GM23338 (cell line): ENCODE results near the gene SLC6A8. TPM values are rescaled to one million over a fixed set of nuclear protein-coding genes. Genes with fewer than 3 reads are reported as not detected.

ENCODE experiments used
- ATAC-seq: fragments of 200-7000 bp; cut with Tn5 transposase; 3 replicates; pipeline ENCODE4 v1.9.1; 2020
- DNase-seq: peaks from one replicate; pipeline ENCODE4 v3.0.0-alpha.2; 2015; ENCODE audit warnings: low spot score
- H2AFZ ChIP-seq: fragments of 200-600 bp; sonication (generic); 2 replicates; pipeline ENCODE4 v1.8.0; 2016; ENCODE audit warnings: antibody characterized with exemption, mild to moderate bottlenecking, moderate library complexity
- H3F3A ChIP-seq: fragments of 200-600 bp; sonication (generic); replicated peaks from 2 replicates; pipeline ENCODE4 v1.8.0; 2017; ENCODE audit warnings: antibody characterized with exemption, mixed run types, low read depth
- H3K27ac ChIP-seq: fragments of 200-600 bp; sonication (generic); 2 replicates; pipeline ENCODE4 v1.6.1; 2016; ENCODE audit warnings: low read depth
- H3K27me3 ChIP-seq: fragments of 200-600 bp; sonication (generic); 2 replicates; pipeline ENCODE4 v1.8.0; 2016; ENCODE audit warnings: mild to moderate bottlenecking, mixed run types, moderate library complexity; ENCODE audit not compliant: insufficient read depth
- H3K36me3 ChIP-seq: fragments of 200-600 bp; sonication (generic); 2 replicates; pipeline ENCODE4 v1.8.0; 2016; ENCODE audit warnings: mild to moderate bottlenecking; ENCODE audit not compliant: insufficient read depth
- H3K4me1 ChIP-seq: fragments of 200-600 bp; sonication (generic); 2 replicates; pipeline ENCODE4 v1.8.0; 2016; ENCODE audit warnings: mild to moderate bottlenecking, moderate library complexity; ENCODE audit not compliant: insufficient read depth
- H3K4me2 ChIP-seq: fragments of 200-600 bp; sonication (generic); 2 replicates; pipeline ENCODE4 v1.7.1; 2017; ENCODE audit warnings: mixed run types
- H3K4me3 ChIP-seq: fragments of 200-600 bp; sonication (generic); 2 replicates; pipeline ENCODE4 v1.6.1; 2016; ENCODE audit warnings: mixed run types
- H3K79me2 ChIP-seq: fragments of 200-600 bp; sonication (generic); replicated peaks from 2 replicates; pipeline ENCODE4 v1.8.0; 2017; ENCODE audit warnings: mild to moderate bottlenecking; ENCODE audit not compliant: insufficient read depth
- H3K9me2 ChIP-seq: fragments of 200-600 bp; sonication (generic); 2 replicates; pipeline ENCODE4 v1.8.0; 2017; ENCODE audit not compliant: insufficient read depth
- H4K20me1 ChIP-seq: fragments of 200-600 bp; sonication (generic); replicated peaks from 2 replicates; pipeline ENCODE4 v1.8.0; 2017; ENCODE audit warnings: mild to moderate bottlenecking; ENCODE audit not compliant: insufficient read depth
- H3K27ac Mint-ChIP-seq: 2 replicates; pipeline ENCODE4 v1.8.0; 2020; ENCODE audit warnings: inconsistent platforms, mild to moderate bottlenecking, moderate library complexity, mixed read lengths
- H3K27me3 Mint-ChIP-seq: 3 replicates; pipeline ENCODE4 v1.8.0; 2022; ENCODE audit warnings: low read depth, mild to moderate bottlenecking, moderate library complexity, mixed read lengths, inconsistent platforms; ENCODE audit not compliant: insufficient read depth, poor library complexity
- H3K36me3 Mint-ChIP-seq: 3 replicates; pipeline ENCODE4 v1.8.0; 2021; ENCODE audit warnings: low read depth, mild to moderate bottlenecking, inconsistent platforms, moderate library complexity, mixed read lengths
- H3K4me1 Mint-ChIP-seq: 3 replicates; pipeline ENCODE4 v1.8.0; 2020; ENCODE audit warnings: mild to moderate bottlenecking, inconsistent platforms, mixed read lengths
- H3K4me3 Mint-ChIP-seq: 3 replicates; pipeline ENCODE4 v1.8.0; 2021; ENCODE audit warnings: moderate library complexity, mild to moderate bottlenecking, inconsistent platforms, mixed read lengths
- H3K9me3 Mint-ChIP-seq: 3 replicates; pipeline ENCODE4 v1.8.0; 2020; ENCODE audit warnings: moderate library complexity, mild to moderate bottlenecking, inconsistent platforms, mixed read lengths
- CREB1 ChIP-seq: fragments of 250-450 bp; sonication (Bioruptor Pico); IDR thresholded peaks from 2 replicates; pipeline ENCODE4 v1.5.0; 2020; ENCODE audit warnings: low read depth, mild to moderate bottlenecking, moderate library complexity
- EZH2 ChIP-seq: fragments of 200-600 bp; sonication (generic); IDR thresholded peaks from one replicate; pipeline ENCODE4 v1.8.0; 2017; ENCODE audit warnings: antibody characterized with exemption, mild to moderate bottlenecking, low read depth; ENCODE audit not compliant: unreplicated experiment
- JUNB ChIP-seq: IDR thresholded peaks from one replicate; pipeline ENCODE4 v1.6.1; 2016; ENCODE audit warnings: antibody characterized with exemption; ENCODE audit not compliant: unreplicated experiment
- NANOG ChIP-seq: IDR thresholded peaks from 2 replicates; pipeline ENCODE4 v1.6.1; 2016; ENCODE audit warnings: antibody characterized with exemption, borderline replicate concordance
- STAT1 ChIP-seq: IDR thresholded peaks from one replicate; pipeline ENCODE4 v1.6.1; 2016; ENCODE audit warnings: antibody characterized with exemption; ENCODE audit not compliant: unreplicated experiment
- ZNF114 ChIP-seq: fragments of 250-450 bp; sonication (Bioruptor Pico); IDR thresholded peaks from 2 replicates; pipeline ENCODE4 v1.5.0; 2020; ENCODE audit warnings: mild to moderate bottlenecking, moderate library complexity
- polyA plus RNA-seq: library from polyadenylated mRNA; unstranded; fragments of >200 nt; fragmentation: Nextera tagmentation; extraction: Ambion mirVana; gene quantifications from 2 replicates; pipeline ENCODE4 v1.2.1, GENCODE V29; 2016
- total RNA-seq: library from RNA; depleted of rRNA; stranded (reverse); fragments of >200 nt; shearing (Covaris generic); gene quantifications from 2 replicates; pipeline ENCODE4 v1.2.3, GENCODE V29; 2014
- TF ChIP-seq, protein P1 (sequence below): IDR thresholded peaks from 2 replicates; pipeline ENCODE4 v1.6.1; 2016; ENCODE audit warnings: antibody characterized with exemption
- TF ChIP-seq, protein P2 (sequence below), 2 experiments: fragments of 200-600 bp in 1 of 2; sonication (generic) in 1 of 2; conservative IDR thresholded peaks; 2 replicates each; pipeline versions ENCODE4 v1.5.1 to v1.6.1; 2016 to 2017; ENCODE audit warnings: antibody characterized with exemption in 2 of 2, low read depth in 2 of 2, mild to moderate bottlenecking in 2 of 2, moderate library complexity in 1 of 2
- TF ChIP-seq, protein P3 (sequence below): IDR thresholded peaks from one replicate; pipeline ENCODE4 v1.6.1; 2018; ENCODE audit warnings: antibody characterized with exemption; ENCODE audit not compliant: unreplicated experiment

SLC6A8 gene
- total and polyA plus RNA-seq, 2 experiments from 2014 or later: 19.5 to 68.6 TPM

DNA sequence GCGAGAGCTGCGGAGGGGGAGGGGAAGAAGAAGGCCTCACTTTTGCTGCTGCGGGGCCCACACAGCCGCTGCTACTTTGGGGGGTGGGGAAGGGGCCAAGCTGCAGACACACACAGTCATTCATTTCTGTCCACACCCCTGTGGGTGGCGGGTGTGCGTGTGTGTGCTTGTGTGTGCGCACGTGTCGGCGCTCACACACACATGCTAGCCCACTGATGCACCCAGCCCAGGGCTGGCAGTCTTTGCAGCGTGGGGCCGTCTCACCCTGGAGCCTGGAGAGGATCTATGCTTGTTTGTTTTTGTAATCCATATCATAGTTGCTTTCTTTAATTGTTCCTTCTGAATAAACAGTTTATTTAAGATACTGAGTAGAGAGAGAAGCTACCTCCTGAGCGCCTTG lies 36.8 kb upstream of the SLC6A8 start:
- Histone ChIP-seq H3K4me1 (no peaks in the 10 kb centered on the region), H2AFZ (no peak overlapping the region), H4K20me1 (no peaks in the 10 kb centered on the region), H3K27me3 (peaks cover 36% of the 10 kb centered on the region), H3K79me2 (no peaks in the 10 kb centered on the region), H3K4me2 (no peak overlapping the region), H3K36me3 (no peaks in the 10 kb centered on the region), H3K4me3 (no peak overlapping the region), H3F3A (no peaks in the 10 kb centered on the region), H3K9me2 (no peaks in the 10 kb centered on the region), H3K27ac (no peak overlapping the region)
- Mint-ChIP-seq H3K36me3 (no peaks in the 10 kb centered on the region), H3K4me3 (no peak overlapping the region), H3K9me3 (peaks cover 3% of the 10 kb centered on the region; the same call in 2 of the 3 replicates), H3K27me3 (peaks cover 31% of the 10 kb centered on the region), H3K4me1 (peaks cover 3% of the 10 kb centered on the region; the same call in 2 of the 3 replicates), H3K27ac (no peak overlapping the region)
- no peak for TF ChIP-seq CREB1 (CRISPR knock-in tag)
- no peak for TF ChIP-seq STAT1
- TF ChIP-seq, protein P1, sequence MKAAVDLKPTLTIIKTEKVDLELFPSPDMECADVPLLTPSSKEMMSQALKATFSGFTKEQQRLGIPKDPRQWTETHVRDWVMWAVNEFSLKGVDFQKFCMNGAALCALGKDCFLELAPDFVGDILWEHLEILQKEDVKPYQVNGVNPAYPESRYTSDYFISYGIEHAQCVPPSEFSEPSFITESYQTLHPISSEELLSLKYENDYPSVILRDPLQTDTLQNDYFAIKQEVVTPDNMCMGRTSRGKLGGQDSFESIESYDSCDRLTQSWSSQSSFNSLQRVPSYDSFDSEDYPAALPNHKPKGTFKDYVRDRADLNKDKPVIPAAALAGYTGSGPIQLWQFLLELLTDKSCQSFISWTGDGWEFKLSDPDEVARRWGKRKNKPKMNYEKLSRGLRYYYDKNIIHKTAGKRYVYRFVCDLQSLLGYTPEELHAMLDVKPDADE: no peak
- TF ChIP-seq EZH2: no peak
- TF ChIP-seq NANOG: no peak
- TF ChIP-seq ZNF114 (CRISPR knock-in tag): no peak
- TF ChIP-seq JUNB: no peak
- ATAC-seq: no peak
- DNase-seq: no peak

DNA sequence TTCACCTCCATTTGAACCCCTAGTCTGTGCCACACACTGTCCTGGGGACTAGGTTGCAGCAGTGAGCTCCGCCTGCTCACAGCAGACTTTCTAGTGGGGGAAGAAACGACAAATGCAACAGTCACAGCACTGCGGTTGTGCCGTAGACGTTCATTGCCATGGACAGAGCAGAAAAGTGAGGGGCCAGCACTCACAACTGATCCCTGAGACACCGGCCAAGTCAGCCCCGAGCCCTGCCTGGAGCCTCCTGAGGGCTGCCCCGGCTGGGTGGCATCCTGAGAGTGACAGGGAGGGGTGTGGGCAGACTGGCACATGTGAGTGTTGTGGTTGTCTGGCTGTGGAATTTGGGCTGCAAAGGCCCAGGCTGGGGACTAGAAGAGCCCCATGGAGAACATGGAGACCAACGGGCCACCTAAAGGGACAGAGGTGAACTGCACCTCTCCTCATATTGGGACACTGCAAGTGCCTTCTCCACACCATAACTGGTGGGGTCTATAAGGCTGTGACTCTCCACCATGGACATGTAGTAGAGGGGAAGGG lies 36.1 kb upstream of the SLC6A8 start:
- no peaks in the 10 kb centered on the region for H4K20me1 ChIP-seq
- H3F3A ChIP-seq: no peaks in the 10 kb centered on the region
- ATAC-seq (peak; percentile 17), DNase-seq (peak; percentile 50)
- H3K9me2 ChIP-seq: no peaks in the 10 kb centered on the region
- no peaks in the 10 kb centered on the region for H3K36me3 Mint-ChIP-seq
- no peak overlapping the region for H2AFZ ChIP-seq
- no peak overlapping the region for H3K4me3 Mint-ChIP-seq
- no peaks in the 10 kb centered on the region for H3K36me3 ChIP-seq
- H3K4me2 ChIP-seq: no peak overlapping the region
- no peak overlapping the region for H3K27ac ChIP-seq
- peaks cover 25% of the 10 kb centered on the region for H3K27me3 Mint-ChIP-seq
- H3K27ac Mint-ChIP-seq: no peak overlapping the region
- H3K4me1 ChIP-seq: no peaks in the 10 kb centered on the region
- no peaks in the 10 kb centered on the region for H3K79me2 ChIP-seq
- H3K4me1 Mint-ChIP-seq: peaks cover 3% of the 10 kb centered on the region; the same call in 2 of the 3 replicates
- H3K4me3 ChIP-seq: no peak overlapping the region
- H3K9me3 Mint-ChIP-seq: peaks cover 3% of the 10 kb centered on the region; the same call in 2 of the 3 replicates
- peaks cover 30% of the 10 kb centered on the region for H3K27me3 ChIP-seq
- TF ChIP-seq, protein P2, sequence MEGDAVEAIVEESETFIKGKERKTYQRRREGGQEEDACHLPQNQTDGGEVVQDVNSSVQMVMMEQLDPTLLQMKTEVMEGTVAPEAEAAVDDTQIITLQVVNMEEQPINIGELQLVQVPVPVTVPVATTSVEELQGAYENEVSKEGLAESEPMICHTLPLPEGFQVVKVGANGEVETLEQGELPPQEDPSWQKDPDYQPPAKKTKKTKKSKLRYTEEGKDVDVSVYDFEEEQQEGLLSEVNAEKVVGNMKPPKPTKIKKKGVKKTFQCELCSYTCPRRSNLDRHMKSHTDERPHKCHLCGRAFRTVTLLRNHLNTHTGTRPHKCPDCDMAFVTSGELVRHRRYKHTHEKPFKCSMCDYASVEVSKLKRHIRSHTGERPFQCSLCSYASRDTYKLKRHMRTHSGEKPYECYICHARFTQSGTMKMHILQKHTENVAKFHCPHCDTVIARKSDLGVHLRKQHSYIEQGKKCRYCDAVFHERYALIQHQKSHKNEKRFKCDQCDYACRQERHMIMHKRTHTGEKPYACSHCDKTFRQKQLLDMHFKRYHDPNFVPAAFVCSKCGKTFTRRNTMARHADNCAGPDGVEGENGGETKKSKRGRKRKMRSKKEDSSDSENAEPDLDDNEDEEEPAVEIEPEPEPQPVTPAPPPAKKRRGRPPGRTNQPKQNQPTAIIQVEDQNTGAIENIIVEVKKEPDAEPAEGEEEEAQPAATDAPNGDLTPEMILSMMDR (conservative IDR thresholded peaks at IDR 0.05; ENCODE audit: low read depth in 2 of 2): peak; percentile 20 to 41; a peak in 3 of 4 replicates
- TF ChIP-seq, protein P3, sequence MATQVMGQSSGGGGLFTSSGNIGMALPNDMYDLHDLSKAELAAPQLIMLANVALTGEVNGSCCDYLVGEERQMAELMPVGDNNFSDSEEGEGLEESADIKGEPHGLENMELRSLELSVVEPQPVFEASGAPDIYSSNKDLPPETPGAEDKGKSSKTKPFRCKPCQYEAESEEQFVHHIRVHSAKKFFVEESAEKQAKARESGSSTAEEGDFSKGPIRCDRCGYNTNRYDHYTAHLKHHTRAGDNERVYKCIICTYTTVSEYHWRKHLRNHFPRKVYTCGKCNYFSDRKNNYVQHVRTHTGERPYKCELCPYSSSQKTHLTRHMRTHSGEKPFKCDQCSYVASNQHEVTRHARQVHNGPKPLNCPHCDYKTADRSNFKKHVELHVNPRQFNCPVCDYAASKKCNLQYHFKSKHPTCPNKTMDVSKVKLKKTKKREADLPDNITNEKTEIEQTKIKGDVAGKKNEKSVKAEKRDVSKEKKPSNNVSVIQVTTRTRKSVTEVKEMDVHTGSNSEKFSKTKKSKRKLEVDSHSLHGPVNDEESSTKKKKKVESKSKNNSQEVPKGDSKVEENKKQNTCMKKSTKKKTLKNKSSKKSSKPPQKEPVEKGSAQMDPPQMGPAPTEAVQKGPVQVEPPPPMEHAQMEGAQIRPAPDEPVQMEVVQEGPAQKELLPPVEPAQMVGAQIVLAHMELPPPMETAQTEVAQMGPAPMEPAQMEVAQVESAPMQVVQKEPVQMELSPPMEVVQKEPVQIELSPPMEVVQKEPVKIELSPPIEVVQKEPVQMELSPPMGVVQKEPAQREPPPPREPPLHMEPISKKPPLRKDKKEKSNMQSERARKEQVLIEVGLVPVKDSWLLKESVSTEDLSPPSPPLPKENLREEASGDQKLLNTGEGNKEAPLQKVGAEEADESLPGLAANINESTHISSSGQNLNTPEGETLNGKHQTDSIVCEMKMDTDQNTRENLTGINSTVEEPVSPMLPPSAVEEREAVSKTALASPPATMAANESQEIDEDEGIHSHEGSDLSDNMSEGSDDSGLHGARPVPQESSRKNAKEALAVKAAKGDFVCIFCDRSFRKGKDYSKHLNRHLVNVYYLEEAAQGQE: no peak
